GM18499 (cell line): ENCODE results near the gene ETV7.

ENCODE experiments used
- ATAC-seq: cut with Tn5 transposase; IDR thresholded peaks from one replicate; pipeline ENCODE4 v1.9.1; 2021; ENCODE audit warnings: moderate number of reproducible peaks; ENCODE audit not compliant: insufficient read depth, unreplicated experiment

The ETV7 gene

GRCh38 chr6:36327919-36328236, 59.6 kb downstream of the ETV7 start:
- ATAC-seq: no peak

GRCh38 chr6:36327226-36327918, 60.1 kb downstream of the ETV7 start:
- ATAC-seq: no peak

- ATAC-seq: no peak
Measured at GRCh38 chr6:36326356-36326995, 61.0 kb downstream of the ETV7 start.

GRCh38 chr6:36324715-36325114, 62.8 kb downstream of the ETV7 start:
- ATAC-seq: no peak

GRCh38 chr6:36324191-36324590, 63.3 kb downstream of the ETV7 start:
- no peak for ATAC-seq

GRCh38 chr6:36323062-36323461, 64.4 kb downstream of the ETV7 start:
- no peak for ATAC-seq

- no peak for ATAC-seq
Measured at GRCh38 chr6:36322591-36322990, 64.9 kb downstream of the ETV7 start.

GRCh38 chr6:36320475-36320874, 67.0 kb downstream of the ETV7 start:
- no peak for ATAC-seq

- no peak for ATAC-seq
Measured at GRCh38 chr6:36319821-36320220, 67.6 kb downstream of the ETV7 start.

- no peak for ATAC-seq
Measured at GRCh38 chr6:36319436-36319762, 68.1 kb downstream of the ETV7 start.

GRCh38 chr6:36318690-36319435, 68.6 kb downstream of the ETV7 start:
- no peak for ATAC-seq

GRCh38 chr6:36317623-36318022, 69.8 kb downstream of the ETV7 start:
- ATAC-seq: no peak
